ENCODE results near the gene VAT1L.

The VAT1L gene

GRCh38 chr16:77922228-77922754 lies 133.9 kb downstream of the VAT1L start:
- no peak for DNase-seq (ENCODE audit: low spot score)
- no peak overlapping the region for H3K27ac ChIP-seq (ENCODE audit: poor library complexity, severe bottlenecking)
- H3K9me3 ChIP-seq (ENCODE audit: severe bottlenecking), result no peaks in the 10 kb centered on the region
- ATAC-seq (ENCODE audit: low read depth), result no peak
- H3K4me1 ChIP-seq (ENCODE audit: insufficient read depth, poor library complexity, severe bottlenecking), result no peaks in the 10 kb centered on the region
- TF ChIP-seq CTCF (IDR thresholded peaks at IDR 0.05; ENCODE audit: poor library complexity, severe bottlenecking), result no peak
- H3K27me3 ChIP-seq (ENCODE audit: insufficient read depth, poor library complexity, severe bottlenecking), result peaks cover 18% of the 10 kb centered on the region
- H3K4me3 ChIP-seq (ENCODE audit: severe bottlenecking), result no peak overlapping the region
- no peaks in the 10 kb centered on the region for H3K36me3 ChIP-seq (ENCODE audit: low read depth)

- no peak overlapping the region for H3K4me3 ChIP-seq (ENCODE audit: severe bottlenecking)
- no peak overlapping the region for H3K27ac ChIP-seq (ENCODE audit: poor library complexity, severe bottlenecking)
- no peaks in the 10 kb centered on the region for H3K9me3 ChIP-seq (ENCODE audit: severe bottlenecking)
- no peaks in the 10 kb centered on the region for H3K27me3 ChIP-seq (ENCODE audit: insufficient read depth, poor library complexity, severe bottlenecking)
- no peak for TF ChIP-seq CTCF (IDR thresholded peaks at IDR 0.05; ENCODE audit: poor library complexity, severe bottlenecking)
- ATAC-seq (ENCODE audit: low read depth) (no peak), DNase-seq (ENCODE audit: low spot score) (no peak)
- H3K36me3 ChIP-seq (ENCODE audit: low read depth), result no peaks in the 10 kb centered on the region
- H3K4me1 ChIP-seq (ENCODE audit: insufficient read depth, poor library complexity, severe bottlenecking), result no peaks in the 10 kb centered on the region
Observed at GRCh38 chr16:77925531-77925930, 137.2 kb downstream of the VAT1L start.

GRCh38 chr16:77928096-77928495 lies 139.7 kb downstream of the VAT1L start:
- Histone ChIP-seq H3K27ac (ENCODE audit: poor library complexity, severe bottlenecking) (no peak overlapping the region), H3K36me3 (ENCODE audit: low read depth) (no peaks in the 10 kb centered on the region), H3K9me3 (ENCODE audit: severe bottlenecking) (no peaks in the 10 kb centered on the region), H3K4me1 (ENCODE audit: insufficient read depth, poor library complexity, severe bottlenecking) (no peaks in the 10 kb centered on the region), H3K4me3 (ENCODE audit: severe bottlenecking) (no peak overlapping the region), H3K27me3 (ENCODE audit: insufficient read depth, poor library complexity, severe bottlenecking) (peaks cover 6% of the 10 kb centered on the region)
- no peak for ATAC-seq (ENCODE audit: low read depth)
- DNase-seq (ENCODE audit: low spot score), result no peak
- no peak for TF ChIP-seq CTCF (IDR thresholded peaks at IDR 0.05; ENCODE audit: poor library complexity, severe bottlenecking)

GRCh38 chr16:77929004-77929403 lies 140.6 kb downstream of the VAT1L start:
- no peak for TF ChIP-seq CTCF (IDR thresholded peaks at IDR 0.05; ENCODE audit: poor library complexity, severe bottlenecking)
- H3K27me3 ChIP-seq (ENCODE audit: insufficient read depth, poor library complexity, severe bottlenecking), result peaks cover 6% of the 10 kb centered on the region
- no peaks in the 10 kb centered on the region for H3K9me3 ChIP-seq (ENCODE audit: severe bottlenecking)
- H3K4me1 ChIP-seq (ENCODE audit: insufficient read depth, poor library complexity, severe bottlenecking), result no peaks in the 10 kb centered on the region
- no peaks in the 10 kb centered on the region for H3K36me3 ChIP-seq (ENCODE audit: low read depth)
- H3K27ac ChIP-seq (ENCODE audit: poor library complexity, severe bottlenecking), result no peak overlapping the region
- no peak overlapping the region for H3K4me3 ChIP-seq (ENCODE audit: severe bottlenecking)
- DNase-seq (ENCODE audit: low spot score) (no peak), ATAC-seq (ENCODE audit: low read depth) (no peak)

GRCh38 chr16:77931058-77931457 lies 142.7 kb downstream of the VAT1L start:
- H3K4me1 ChIP-seq (ENCODE audit: insufficient read depth, poor library complexity, severe bottlenecking), result no peaks in the 10 kb centered on the region
- no peak overlapping the region for H3K4me3 ChIP-seq (ENCODE audit: severe bottlenecking)
- H3K27ac ChIP-seq (ENCODE audit: poor library complexity, severe bottlenecking), result no peak overlapping the region
- TF ChIP-seq CTCF (IDR thresholded peaks at IDR 0.05; ENCODE audit: poor library complexity, severe bottlenecking), result no peak
- no peaks in the 10 kb centered on the region for H3K9me3 ChIP-seq (ENCODE audit: severe bottlenecking)
- DNase-seq (ENCODE audit: low spot score) (no peak), ATAC-seq (ENCODE audit: low read depth) (no peak)
- no peaks in the 10 kb centered on the region for H3K36me3 ChIP-seq (ENCODE audit: low read depth)
- peaks cover 6% of the 10 kb centered on the region for H3K27me3 ChIP-seq (ENCODE audit: insufficient read depth, poor library complexity, severe bottlenecking)

Measured in RWPE2 (cell line).